GM23248 (cell line): ENCODE measurements around the gene KRT79.

Experiments
- EZH2 ChIP-seq: fragments of 200-600 bp; sonication (generic); IDR thresholded peaks from 2 replicates; pipeline ENCODE4 v1.6.1; 2018; ENCODE audit warnings: antibody characterized with exemption, mild to moderate bottlenecking; ENCODE audit not compliant: insufficient read depth, poor library complexity, severe bottlenecking
- EZH2phosphoT487 ChIP-seq: fragments of 200-600 bp; sonication (generic); IDR thresholded peaks from 2 replicates; pipeline ENCODE4 v1.6.1; 2018; ENCODE audit warnings: antibody characterized with exemption, moderate library complexity, mild to moderate bottlenecking, low read depth; ENCODE audit not compliant: insufficient read depth

DNA sequence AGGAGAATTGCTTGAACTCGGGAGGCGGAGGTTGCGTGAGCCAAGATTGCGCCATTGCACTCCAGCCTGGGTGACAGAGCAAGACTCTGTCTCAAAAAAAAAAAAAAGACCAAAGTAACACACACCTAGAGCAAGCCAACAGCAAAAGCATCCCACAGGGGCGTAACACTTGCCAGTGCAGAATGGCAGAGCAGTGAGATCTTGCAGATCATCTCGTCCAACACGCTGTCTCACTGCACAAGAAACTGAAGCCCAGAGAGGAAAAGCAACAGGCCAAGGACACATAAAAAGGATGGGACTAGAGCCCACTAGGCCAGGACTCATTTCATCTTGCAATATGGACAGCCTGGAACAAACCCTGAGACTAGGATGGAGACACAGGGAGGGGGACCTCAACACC is 27.4 kb upstream of the KRT79 start:
- TF ChIP-seq EZH2 (no peak), EZH2phosphoT487 (no peak)
